ENCODE data around the gene CCDC60.

CCDC60 gene

GRCh38 chr12:119294211-119294610, 40.3 kb upstream of the CCDC60 start:
- no peak for TF ChIP-seq ARNTL (CRISPR knock-in tag; IDR thresholded peaks at IDR 0.05; ENCODE audit: borderline replicate concordance, low read depth)
- no peak for TF ChIP-seq ZNF8 (CRISPR knock-in tag; IDR thresholded peaks at IDR 0.05)
- no peak for TF ChIP-seq GLIS3 (CRISPR knock-in tag; IDR thresholded peaks at IDR 0.05)
- no peak for TF ChIP-seq TOX (CRISPR knock-in tag; IDR thresholded peaks at IDR 0.05; ENCODE audit: borderline replicate concordance)
- no peak for TF ChIP-seq PPARA (CRISPR knock-in tag; IDR thresholded peaks at IDR 0.05; ENCODE audit: borderline replicate concordance)
- no peak for TF ChIP-seq SNAI2 (CRISPR knock-in tag; IDR thresholded peaks at IDR 0.05)
- no peak for ATAC-seq

- no peak for ATAC-seq
- TF ChIP-seq ESRRG (CRISPR knock-in tag; IDR thresholded peaks at IDR 0.05), result no peak
- no peak for TF ChIP-seq ZNF70 (CRISPR knock-in tag; IDR thresholded peaks at IDR 0.05)
- no peak for TF ChIP-seq GLIS3 (CRISPR knock-in tag; IDR thresholded peaks at IDR 0.05)
- TF ChIP-seq ZFP30 (CRISPR knock-in tag; IDR thresholded peaks at IDR 0.05), result no peak
- TF ChIP-seq TCF4 (CRISPR knock-in tag; IDR thresholded peaks at IDR 0.05; ENCODE audit: borderline replicate concordance), result no peak
- no peak for TF ChIP-seq ZNF8 (CRISPR knock-in tag; IDR thresholded peaks at IDR 0.05)
- no peak for TF ChIP-seq RARB (CRISPR knock-in tag; IDR thresholded peaks at IDR 0.05)
- TF ChIP-seq BACH2 (CRISPR knock-in tag; IDR thresholded peaks at IDR 0.05; ENCODE audit: borderline replicate concordance), result no peak
- no peak for TF ChIP-seq POU6F1 (CRISPR knock-in tag; IDR thresholded peaks at IDR 0.05; ENCODE audit: borderline replicate concordance, low read depth)
- no peak for TF ChIP-seq ISL1 (CRISPR knock-in tag; IDR thresholded peaks at IDR 0.05)
These were observed 38.0 kb upstream of the CCDC60 start for GRCh38 chr12:119296535-119296934.

- no peak for TF ChIP-seq TOX (CRISPR knock-in tag; IDR thresholded peaks at IDR 0.05; ENCODE audit: borderline replicate concordance)
- no peak for TF ChIP-seq ZFP3 (CRISPR knock-in tag; IDR thresholded peaks at IDR 0.05)
- TF ChIP-seq ZNF8 (CRISPR knock-in tag; IDR thresholded peaks at IDR 0.05), result no peak
- no peak for TF ChIP-seq POU6F1 (CRISPR knock-in tag; IDR thresholded peaks at IDR 0.05; ENCODE audit: borderline replicate concordance, low read depth)
- TF ChIP-seq RARB (CRISPR knock-in tag; IDR thresholded peaks at IDR 0.05), result no peak
- no peak for TF ChIP-seq ZFP30 (CRISPR knock-in tag; IDR thresholded peaks at IDR 0.05)
- TF ChIP-seq CSDC2 (CRISPR knock-in tag; IDR thresholded peaks at IDR 0.05), result no peak
- TF ChIP-seq ZC3H10 (CRISPR knock-in tag; IDR thresholded peaks at IDR 0.05), result no peak
- no peak for TF ChIP-seq ARNTL (CRISPR knock-in tag; IDR thresholded peaks at IDR 0.05; ENCODE audit: borderline replicate concordance, low read depth)
- no peak for ATAC-seq
These were observed 35.4 kb upstream of the CCDC60 start for GRCh38 chr12:119299130-119299529.

GRCh38 chr12:119301379-119301778, 33.1 kb upstream of the CCDC60 start:
- ATAC-seq, result no peak
- no peak for TF ChIP-seq BACH2 (CRISPR knock-in tag; IDR thresholded peaks at IDR 0.05; ENCODE audit: borderline replicate concordance)
- no peak for TF ChIP-seq GLIS3 (CRISPR knock-in tag; IDR thresholded peaks at IDR 0.05)
- no peak for TF ChIP-seq RARB (CRISPR knock-in tag; IDR thresholded peaks at IDR 0.05)
- no peak for TF ChIP-seq POU6F1 (CRISPR knock-in tag; IDR thresholded peaks at IDR 0.05; ENCODE audit: borderline replicate concordance, low read depth)
- TF ChIP-seq CSDC2 (CRISPR knock-in tag; IDR thresholded peaks at IDR 0.05), result no peak
- TF ChIP-seq ESRRG (CRISPR knock-in tag; IDR thresholded peaks at IDR 0.05), result no peak
- TF ChIP-seq ZNF70 (CRISPR knock-in tag; IDR thresholded peaks at IDR 0.05), result no peak
- no peak for TF ChIP-seq PPARA (CRISPR knock-in tag; IDR thresholded peaks at IDR 0.05; ENCODE audit: borderline replicate concordance)

- ATAC-seq, result no peak
- no peak for TF ChIP-seq PATZ1 (CRISPR knock-in tag; IDR thresholded peaks at IDR 0.05; ENCODE audit: borderline replicate concordance)
- TF ChIP-seq TCF4 (CRISPR knock-in tag; IDR thresholded peaks at IDR 0.05; ENCODE audit: borderline replicate concordance), result no peak
- TF ChIP-seq SNAI2 (CRISPR knock-in tag; IDR thresholded peaks at IDR 0.05), result no peak
- TF ChIP-seq ISL1 (CRISPR knock-in tag; IDR thresholded peaks at IDR 0.05), result no peak
- TF ChIP-seq BACH2 (CRISPR knock-in tag; IDR thresholded peaks at IDR 0.05; ENCODE audit: borderline replicate concordance), result no peak
- TF ChIP-seq ZNF8 (CRISPR knock-in tag; IDR thresholded peaks at IDR 0.05), result no peak
- no peak for TF ChIP-seq ZNF70 (CRISPR knock-in tag; IDR thresholded peaks at IDR 0.05)
These were observed 32.0 kb upstream of the CCDC60 start for GRCh38 chr12:119302451-119303080.

Measured in SK-N-SH treated with all-trans-retinoic acid at 6 μM for 48 hours (cell line).